ENCODE results near the gene ADAMTS4.

DNA sequence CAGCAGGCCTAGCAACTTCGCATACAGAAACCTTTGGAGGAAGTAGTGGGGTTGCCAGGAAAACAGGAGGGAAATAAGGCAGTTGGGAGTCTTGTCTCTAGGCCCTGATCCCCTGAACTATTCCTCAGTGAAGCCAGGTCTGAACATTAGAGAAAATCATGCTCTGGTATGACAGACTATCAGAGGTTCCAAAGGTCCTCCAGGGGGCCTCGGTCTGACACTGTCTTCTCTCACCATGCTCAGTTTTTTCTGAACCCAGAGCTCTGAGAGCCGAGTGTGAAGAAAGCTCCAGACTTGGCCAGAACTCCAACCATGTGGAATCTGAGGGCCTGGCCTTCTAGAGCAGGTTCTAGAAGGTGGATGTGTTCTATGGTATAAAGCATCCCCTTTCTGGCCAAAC is 31.0 kb upstream of the ADAMTS4 start:
- no peak for TF ChIP-seq CTCF (IDR thresholded peaks at IDR 0.05)
- TF ChIP-seq POLR2A (IDR thresholded peaks at IDR 0.05): no peak

All from lower leg skin (tissue), 3 donors.